ENCODE measurements around the gene ITPRIPL1. TPM values are rescaled to one million over a fixed set of nuclear protein-coding genes. Genes with fewer than 3 reads are reported as not detected.

Gene ITPRIPL1
- polyA plus RNA-seq, 12 donors, result 2.2 to 5.3 (median 3.4) TPM; not detected in 2

- peak; percentile 32 for DNase-seq
Measured at GRCh38 chr2:96353032-96353561, 28.0 kb downstream of the ITPRIPL1 start.

GRCh38 chr2:96353606-96354101 lies 28.5 kb downstream of the ITPRIPL1 start:
- DNase-seq, result no peak

- no peak for DNase-seq
Measured at GRCh38 chr2:96354492-96354891, 29.4 kb downstream of the ITPRIPL1 start.

GRCh38 chr2:96356889-96357288 lies 31.8 kb downstream of the ITPRIPL1 start:
- no peak for DNase-seq

- no peak for DNase-seq
Measured at GRCh38 chr2:96359310-96359709, 34.2 kb downstream of the ITPRIPL1 start.

- DNase-seq, result no peak
Measured at GRCh38 chr2:96359866-96360265, 34.7 kb downstream of the ITPRIPL1 start.

GRCh38 chr2:96361751-96362150 lies 36.6 kb downstream of the ITPRIPL1 start:
- DNase-seq, result no peak

- no peak for DNase-seq
Measured at GRCh38 chr2:96369186-96369585, 44.1 kb downstream of the ITPRIPL1 start.

GRCh38 chr2:96374211-96374951 lies 49.3 kb downstream of the ITPRIPL1 start:
- no peak for DNase-seq

Other genes starting within 250 kb of the ITPRIPL1 start
- gene ADRA2B, start 208.7 kb upstream of the ITPRIPL1 start, polyA plus RNA-seq (ENCODE audit: insufficient read length in 12 of 12), result 1 to 10 TPM in 10 of 12 donors, not detected in 2; 1.7 to 4.0 (median 2.5) TPM
- under 1 TPM in 3 of 12 donors, not detected in 9; 0.15 to 0.21 (median 0.20) TPM for gene ASTL, start 186.8 kb upstream of the ITPRIPL1 start, polyA plus RNA-seq (ENCODE audit: insufficient read length in 12 of 12)
- gene DUSP2, start 179.9 kb upstream of the ITPRIPL1 start, polyA plus RNA-seq (ENCODE audit: insufficient read length in 12 of 12), result 1 to 10 TPM in 10 of 12 donors, not detected in 2; 2.0 to 8.9 (median 2.8) TPM
- gene STARD7, start 116.5 kb upstream of the ITPRIPL1 start, polyA plus RNA-seq (ENCODE audit: insufficient read length in 12 of 12), result 100 to 1,000 TPM in 8 of 12 donors, 10 to 100 TPM in 3, not detected in 1; 69.6 to 150 (median 116) TPM
- 10 to 100 TPM in 11 of 12 donors, not detected in 1; 23.1 to 41.1 (median 27.3) TPM for gene TMEM127, start 59.3 kb upstream of the ITPRIPL1 start, polyA plus RNA-seq (ENCODE audit: insufficient read length in 12 of 12)
- 10 to 100 TPM in 11 of 12 donors, not detected in 1; 40.7 to 64.8 (median 43.5) TPM for gene CIAO1, start 59.1 kb upstream of the ITPRIPL1 start, polyA plus RNA-seq (ENCODE audit: insufficient read length in 12 of 12)
- gene SNRNP200, start 19.8 kb upstream of the ITPRIPL1 start, polyA plus RNA-seq (ENCODE audit: insufficient read length in 12 of 12), result 100 to 1,000 TPM in 3 of 12 donors, 10 to 100 TPM in 8, not detected in 1; 78.7 to 118 (median 91.1) TPM
- gene NCAPH, start 10.4 kb downstream of the ITPRIPL1 start, polyA plus RNA-seq (ENCODE audit: insufficient read length in 12 of 12), result 10 to 100 TPM in 6 of 12 donors, 1 to 10 TPM in 5, not detected in 1; 5.2 to 16.7 (median 10.1) TPM
- under 1 TPM in 7 of 12 donors, not detected in 5; 0.09 to 0.56 (median 0.31) TPM for gene NEURL3, start 180.0 kb downstream of the ITPRIPL1 start, polyA plus RNA-seq (ENCODE audit: insufficient read length in 12 of 12)
- gene ARID5A, start 211.4 kb downstream of the ITPRIPL1 start, polyA plus RNA-seq (ENCODE audit: insufficient read length in 12 of 12), result 10 to 100 TPM in 11 of 12 donors, not detected in 1; 16.4 to 41.6 (median 25.9) TPM